HepG2 (cell line): ENCODE data around the gene SMC6. TPM values are rescaled to one million over a fixed set of nuclear protein-coding genes. Genes with fewer than 3 reads are reported as not detected.

Experiments
- ATAC-seq: fragments of 200-7000 bp; cut with Tn5 transposase; 3 replicates; pipeline ENCODE4 v1.9.1; 2020; ENCODE audit warnings: mild to moderate bottlenecking, moderate library complexity
- BruUV-seq: library from RNA; stranded (reverse); fragments of 400-500 nt; replicated peaks from 2 replicates; lab custom pipeline; 2021; lab: Mats Ljungman, UMichigan
- CTCF ChIA-PET: fragments of 300-600 bp; formaldehyde crosslinking; extraction: SDS; loops from one replicate; lab custom pipeline; 2021; ENCODE audit warnings: low total read pairs, inconsistent platforms, low intra/inter-chr PET ratio; lab: Yijun Ruan, JAX
- POLR2A ChIA-PET: fragments of 350-600 bp; sonication (Branson Sonifier 250); formaldehyde crosslinking; loops from one replicate; lab custom pipeline; 2020; ENCODE audit warnings: antibody characterized with exemption, inconsistent platforms; lab: Yijun Ruan, JAX
- DNase-seq: peaks from one replicate; pipeline ENCODE4 v3.0.0-alpha.2; 2015; ENCODE audit warnings: low spot score
- FAIRE-seq: peaks from 3 replicates; lab custom pipeline; 2011; peaks lifted over from hg19 to GRCh38; lab: Jason Lieb, UNC
- H2AFZ ChIP-seq: one replicate; pipeline ENCODE4 v1.6.1; 2011; ENCODE audit warnings: low read length, inconsistent platforms
- H3K27ac ChIP-seq: fragments of 300-600 bp; 3 replicates; pipeline ENCODE4 v1.8.0; 2011; ENCODE audit warnings: mixed run types, mild to moderate bottlenecking, mixed read lengths, low read length, inconsistent platforms; ENCODE audit not compliant: insufficient read depth; ENCODE audit errors: extremely low read length
- H3K27me3 ChIP-seq, 2 experiments: fragments of 200-600 bp in 1 of 2; 2 replicates in 1 of 2; 3 replicates in 1 of 2; pipeline versions ENCODE4 v1.6.0 to v1.8.0; 2011; ENCODE audit warnings: low read length in 2 of 2, mild to moderate bottlenecking in 2 of 2, moderate library complexity in 2 of 2, inconsistent platforms in 1 of 2; ENCODE audit not compliant: insufficient read depth in 2 of 2, control insufficient read depth in 1 of 2
- H3K36me3 ChIP-seq, 2 experiments: fragments of 200-600 bp in 1 of 2; replicated peaks in 1 of 2; 2 replicates in 1 of 2; 3 replicates in 1 of 2; pipeline versions ENCODE4 v1.5.1 to v1.8.0; 2011; ENCODE audit warnings: low read length in 2 of 2, inconsistent platforms in 1 of 2; ENCODE audit not compliant: insufficient read depth in 2 of 2, control insufficient read depth in 1 of 2
- H3K4me1 ChIP-seq: 2 replicates; pipeline ENCODE4 v1.5.1; 2012; ENCODE audit warnings: low read length, inconsistent platforms; ENCODE audit not compliant: insufficient read depth
- H3K4me2 ChIP-seq: 2 replicates; pipeline ENCODE4 v1.6.0; 2011; ENCODE audit warnings: low read depth, low read length, inconsistent platforms
- H3K4me3 ChIP-seq, 3 experiments: fragments of 200-600 bp in 1 of 3; sonication (generic), shearing (Covaris generic) in 1 of 3; replicated peaks in 1 of 3; 2 replicates each; pipeline ENCODE4 v1.5.1; 2011 to 2016; ENCODE audit warnings: low read length in 3 of 3, inconsistent platforms in 2 of 3, low read depth in 2 of 3, mild to moderate bottlenecking in 2 of 3, control low read depth in 1 of 3, mixed read lengths in 1 of 3; ENCODE audit not compliant: insufficient read depth in 1 of 3
- H3K79me2 ChIP-seq: one replicate; pipeline ENCODE4 v1.6.1; 2011; ENCODE audit warnings: low read length, inconsistent platforms; ENCODE audit not compliant: insufficient read depth
- H3K9ac ChIP-seq: 2 replicates; pipeline ENCODE4 v1.6.0; 2011; ENCODE audit warnings: mild to moderate bottlenecking, low read depth, low read length, inconsistent platforms; ENCODE audit not compliant: insufficient read depth
- H3K9me3 ChIP-seq: 2 replicates; pipeline ENCODE4 v1.5.1; 2012; ENCODE audit warnings: mild to moderate bottlenecking, low read length
- H4K20me1 ChIP-seq: 2 replicates; pipeline ENCODE4 v1.6.0; 2011; ENCODE audit warnings: inconsistent platforms, mild to moderate bottlenecking, low read length, moderate library complexity; ENCODE audit not compliant: insufficient read depth
- ATM ChIP-seq: fragments of 450-650 bp; IDR thresholded peaks from 2 replicates; pipeline ENCODE4 v1.7.1; 2017; ENCODE audit warnings: mild to moderate bottlenecking, borderline replicate concordance
- DNMT3B ChIP-seq: conservative IDR thresholded peaks from 2 replicates; pipeline ENCODE4 v1.6.1; 2016; ENCODE audit warnings: missing biosample characterization, control low read depth
- HNRNPLL ChIP-seq: fragments of 200-400 bp; formaldehyde crosslinking; IDR thresholded peaks from 2 replicates; pipeline ENCODE4 v1.6.1; 2017; ENCODE audit warnings: mild to moderate bottlenecking, low read depth, low read length; ENCODE audit not compliant: poor library complexity, severe bottlenecking
- HOXA7 ChIP-seq: sonication (generic); formaldehyde crosslinking; IDR thresholded peaks from 2 replicates; pipeline ENCODE4 v1.8.1; 2022; ENCODE audit warnings: mild to moderate bottlenecking, missing genetic modification reagents, moderate library complexity
- KDM5B ChIP-seq: sonication (generic); formaldehyde crosslinking; IDR thresholded peaks from 2 replicates; pipeline ENCODE4 v1.4.0; 2020; ENCODE audit warnings: missing genetic modification reagents, mild to moderate bottlenecking, borderline replicate concordance
- MTA3 ChIP-seq: sonication (generic); formaldehyde crosslinking; IDR thresholded peaks from 2 replicates; pipeline ENCODE4 v1.4.0; 2020; ENCODE audit warnings: missing genetic modification reagents
- NBN ChIP-seq: fragments of 450-650 bp; conservative IDR thresholded peaks from 2 replicates; pipeline ENCODE4 v1.6.1; 2017
- ZNF12 ChIP-seq: sonication (generic); formaldehyde crosslinking; IDR thresholded peaks from 2 replicates; pipeline ENCODE4 v1.5.0; 2020; ENCODE audit warnings: missing genetic modification reagents
- ZNF766 ChIP-seq: sonication (generic); formaldehyde crosslinking; IDR thresholded peaks from 2 replicates; pipeline ENCODE4 v1.5.0; 2020; ENCODE audit warnings: missing genetic modification reagents, borderline replicate concordance
- WGBS: methylation state at CpG from one replicate; pipeline ENCODE4 v1.1.6; 2017; ENCODE audit warnings: low lambda C conversion rate; 5-methylcytosine and 5-hydroxymethylcytosine counted together
- in situ Hi-C: cut with HindIII; loops from 2 replicates; pipeline ENCODE4 v1.10.0; 2017; ENCODE audit warnings: low pct_unique_long_range_greater_than_20kb; ENCODE audit not compliant: extremely low pct_ligation_motif_present
- intact Hi-C: fragments of 100-400 bp; cut with micrococcal nuclease; formaldehyde crosslinking; loops from one replicate; pipeline ENCODE4 v1.10.0; 2022; ENCODE audit not compliant: unreplicated experiment
- polyA plus RNA-seq, 8 experiments: library from polyadenylated mRNA; depleted of rRNA in 3 of 8; stranded (reverse) in 7 of 8; unstranded in 1 of 8; fragments of >200 nt; fragmentation: Illumina TruSeq in 4 of 8; extraction: Trizol in 4 of 8; gene quantifications; 2 replicates each; pipeline versions ENCODE4 v1.2.1 to v1.2.3, GENCODE V29; 2011 to 2016; ENCODE audit warnings: low read depth in 4 of 8, missing spikeins in 1 of 8, mixed read lengths in 1 of 8; ENCODE audit not compliant: insufficient read depth in 1 of 8
- total RNA-seq, 5 experiments: library from RNA; depleted of rRNA; stranded (reverse); fragments of >200 nt; fragmentation: Illumina TruSeq; extraction: Trizol; gene quantifications; 2 replicates each; pipeline ENCODE4 v1.2.3, GENCODE V29; 2016; ENCODE audit warnings: low read depth in 1 of 5
- TF ChIP-seq, protein P1 (sequence below): sonication (generic); formaldehyde crosslinking; IDR thresholded peaks from 2 replicates; pipeline ENCODE4 v1.4.0; 2020; ENCODE audit warnings: missing genetic modification reagents
- TF ChIP-seq, protein P2 (sequence below): IDR thresholded peaks from 2 replicates; pipeline ENCODE4 v1.6.1; 2012; ENCODE audit warnings: low read length, improper control_type of control experiment
- TF ChIP-seq, protein P3 (sequence below): sonication (generic); formaldehyde crosslinking; IDR thresholded peaks from 2 replicates; pipeline ENCODE4 v1.8.0; 2022; ENCODE audit warnings: missing genetic modification reagents, mild to moderate bottlenecking, moderate library complexity, borderline replicate concordance
- TF ChIP-seq, protein P4 (sequence below): sonication (generic); formaldehyde crosslinking; IDR thresholded peaks from 2 replicates; pipeline ENCODE4 v1.8.1; 2023; ENCODE audit warnings: mild to moderate bottlenecking, inconsistent platforms, moderate library complexity, missing genetic modification reagents, borderline replicate concordance

The SMC6 gene
- total and polyA plus RNA-seq, 2 of the 13 experiments (the other 11 are each of a cell fraction or from before 2014, with no cell fraction given), result 18.9 to 55.3 TPM

DNA sequence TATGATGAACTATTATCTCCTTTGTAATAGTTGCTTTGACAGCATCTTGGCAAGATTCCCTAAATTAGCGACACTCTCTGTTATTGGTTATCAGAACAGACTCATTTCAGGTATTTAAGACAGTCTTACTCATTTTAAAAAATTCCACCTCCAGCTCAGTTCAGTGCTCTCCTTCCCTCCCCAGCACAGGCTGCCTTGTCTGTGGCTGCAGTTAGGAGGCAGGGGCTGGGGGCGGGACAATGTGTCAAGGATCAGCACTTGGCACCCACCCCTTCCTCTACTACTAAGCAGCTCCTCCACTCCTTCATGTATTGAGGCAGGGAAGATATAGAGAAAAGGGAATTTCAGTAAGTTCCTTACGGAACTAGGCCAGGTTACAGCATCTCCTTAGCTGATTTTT lies 128.2 kb downstream of the SMC6 start:
- DNase-seq, result no peak
- H3K27me3 ChIP-seq, result no peaks in the 10 kb centered on the region
- ChIA-PET CTCF (no interaction called here), POLR2A (no interaction called here)
- no peak overlapping the region for H3K4me3 ChIP-seq
- peaks cover 12 to 29% of the 10 kb centered on the region in 2 experiments; a peak in 4 of 5 replicates for H3K36me3 ChIP-seq
- no peaks in the 10 kb centered on the region for H3K79me2 ChIP-seq
- no peak overlapping the region for H3K4me2 ChIP-seq
- no TSS peak for BruUV-seq
- H3K9me3 ChIP-seq, result no peaks in the 10 kb centered on the region
- H2AFZ ChIP-seq, result no peak overlapping the region
- no peak for ATAC-seq
- H3K4me1 ChIP-seq, result no peaks in the 10 kb centered on the region
- no peak for FAIRE-seq
- in situ Hi-C loops (no loop called here), intact Hi-C loops (no loop called here)
- H4K20me1 ChIP-seq, result no peaks in the 10 kb centered on the region
- WGBS, result 96% methylated on average over 3 of the region's 3 CpGs
- no peak overlapping the region for H3K27ac ChIP-seq
- H3K9ac ChIP-seq, result no peak overlapping the region
- no peak for TF ChIP-seq DNMT3B (CRISPR knock-in tag)
- TF ChIP-seq KDM5B (CRISPR knock-in tag), result no peak
- no peak for TF ChIP-seq ZNF766
- TF ChIP-seq, protein P1, sequence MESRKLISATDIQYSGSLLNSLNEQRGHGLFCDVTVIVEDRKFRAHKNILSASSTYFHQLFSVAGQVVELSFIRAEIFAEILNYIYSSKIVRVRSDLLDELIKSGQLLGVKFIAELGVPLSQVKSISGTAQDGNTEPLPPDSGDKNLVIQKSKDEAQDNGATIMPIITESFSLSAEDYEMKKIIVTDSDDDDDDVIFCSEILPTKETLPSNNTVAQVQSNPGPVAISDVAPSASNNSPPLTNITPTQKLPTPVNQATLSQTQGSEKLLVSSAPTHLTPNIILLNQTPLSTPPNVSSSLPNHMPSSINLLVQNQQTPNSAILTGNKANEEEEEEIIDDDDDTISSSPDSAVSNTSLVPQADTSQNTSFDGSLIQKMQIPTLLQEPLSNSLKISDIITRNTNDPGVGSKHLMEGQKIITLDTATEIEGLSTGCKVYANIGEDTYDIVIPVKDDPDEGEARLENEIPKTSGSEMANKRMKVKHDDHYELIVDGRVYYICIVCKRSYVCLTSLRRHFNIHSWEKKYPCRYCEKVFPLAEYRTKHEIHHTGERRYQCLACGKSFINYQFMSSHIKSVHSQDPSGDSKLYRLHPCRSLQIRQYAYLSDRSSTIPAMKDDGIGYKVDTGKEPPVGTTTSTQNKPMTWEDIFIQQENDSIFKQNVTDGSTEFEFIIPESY (CRISPR knock-in tag), result no peak
- TF ChIP-seq NBN, result no peak
- TF ChIP-seq, protein P2, sequence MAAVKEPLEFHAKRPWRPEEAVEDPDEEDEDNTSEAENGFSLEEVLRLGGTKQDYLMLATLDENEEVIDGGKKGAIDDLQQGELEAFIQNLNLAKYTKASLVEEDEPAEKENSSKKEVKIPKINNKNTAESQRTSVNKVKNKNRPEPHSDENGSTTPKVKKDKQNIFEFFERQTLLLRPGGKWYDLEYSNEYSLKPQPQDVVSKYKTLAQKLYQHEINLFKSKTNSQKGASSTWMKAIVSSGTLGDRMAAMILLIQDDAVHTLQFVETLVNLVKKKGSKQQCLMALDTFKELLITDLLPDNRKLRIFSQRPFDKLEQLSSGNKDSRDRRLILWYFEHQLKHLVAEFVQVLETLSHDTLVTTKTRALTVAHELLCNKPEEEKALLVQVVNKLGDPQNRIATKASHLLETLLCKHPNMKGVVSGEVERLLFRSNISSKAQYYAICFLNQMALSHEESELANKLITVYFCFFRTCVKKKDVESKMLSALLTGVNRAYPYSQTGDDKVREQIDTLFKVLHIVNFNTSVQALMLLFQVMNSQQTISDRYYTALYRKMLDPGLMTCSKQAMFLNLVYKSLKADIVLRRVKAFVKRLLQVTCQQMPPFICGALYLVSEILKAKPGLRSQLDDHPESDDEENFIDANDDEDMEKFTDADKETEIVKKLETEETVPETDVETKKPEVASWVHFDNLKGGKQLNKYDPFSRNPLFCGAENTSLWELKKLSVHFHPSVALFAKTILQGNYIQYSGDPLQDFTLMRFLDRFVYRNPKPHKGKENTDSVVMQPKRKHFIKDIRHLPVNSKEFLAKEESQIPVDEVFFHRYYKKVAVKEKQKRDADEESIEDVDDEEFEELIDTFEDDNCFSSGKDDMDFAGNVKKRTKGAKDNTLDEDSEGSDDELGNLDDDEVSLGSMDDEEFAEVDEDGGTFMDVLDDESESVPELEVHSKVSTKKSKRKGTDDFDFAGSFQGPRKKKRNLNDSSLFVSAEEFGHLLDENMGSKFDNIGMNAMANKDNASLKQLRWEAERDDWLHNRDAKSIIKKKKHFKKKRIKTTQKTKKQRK, result no peak
- TF ChIP-seq, protein P3, sequence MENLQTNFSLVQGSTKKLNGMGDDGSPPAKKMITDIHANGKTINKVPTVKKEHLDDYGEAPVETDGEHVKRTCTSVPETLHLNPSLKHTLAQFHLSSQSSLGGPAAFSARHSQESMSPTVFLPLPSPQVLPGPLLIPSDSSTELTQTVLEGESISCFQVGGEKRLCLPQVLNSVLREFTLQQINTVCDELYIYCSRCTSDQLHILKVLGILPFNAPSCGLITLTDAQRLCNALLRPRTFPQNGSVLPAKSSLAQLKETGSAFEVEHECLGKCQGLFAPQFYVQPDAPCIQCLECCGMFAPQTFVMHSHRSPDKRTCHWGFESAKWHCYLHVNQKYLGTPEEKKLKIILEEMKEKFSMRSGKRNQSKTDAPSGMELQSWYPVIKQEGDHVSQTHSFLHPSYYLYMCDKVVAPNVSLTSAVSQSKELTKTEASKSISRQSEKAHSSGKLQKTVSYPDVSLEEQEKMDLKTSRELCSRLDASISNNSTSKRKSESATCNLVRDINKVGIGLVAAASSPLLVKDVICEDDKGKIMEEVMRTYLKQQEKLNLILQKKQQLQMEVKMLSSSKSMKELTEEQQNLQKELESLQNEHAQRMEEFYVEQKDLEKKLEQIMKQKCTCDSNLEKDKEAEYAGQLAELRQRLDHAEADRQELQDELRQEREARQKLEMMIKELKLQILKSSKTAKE (CRISPR knock-in tag), result no peak
- no peak for TF ChIP-seq MTA3
- TF ChIP-seq HOXA7 (CRISPR knock-in tag), result no peak
- TF ChIP-seq, protein P4, sequence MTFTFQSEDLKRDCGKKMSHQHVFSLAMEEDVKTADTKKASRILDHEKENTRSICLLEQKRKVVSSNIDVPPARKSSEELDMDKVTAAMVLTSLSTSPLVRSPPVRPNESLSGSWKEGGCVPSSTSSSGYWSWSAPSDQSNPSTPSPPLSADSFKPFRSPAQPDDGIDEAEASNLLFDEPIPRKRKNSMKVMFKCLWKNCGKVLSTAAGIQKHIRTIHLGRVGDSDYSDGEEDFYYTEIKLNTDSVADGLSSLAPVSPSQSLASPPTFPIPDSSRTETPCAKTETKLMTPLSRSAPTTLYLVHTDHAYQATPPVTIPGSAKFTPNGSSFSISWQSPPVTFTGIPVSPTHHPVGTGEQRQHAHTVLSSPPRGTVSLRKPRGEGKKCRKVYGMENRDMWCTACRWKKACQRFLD (CRISPR knock-in tag), result no peak
- no peak for TF ChIP-seq ATM
- no peak for TF ChIP-seq ZNF12 (CRISPR knock-in tag)
- no peak for TF ChIP-seq HNRNPLL
